Measurements from ENCODE around the gene GGCX.
A peak's percentile ranks its signal among the peaks of the same experiment; 100 is the strongest.
"Not testable (repeated sequence)": the region's sequence is repeated elsewhere in the genome, so short reads cannot be mapped to it uniquely, and the experiment has no call there.

The GGCX gene

DNA sequence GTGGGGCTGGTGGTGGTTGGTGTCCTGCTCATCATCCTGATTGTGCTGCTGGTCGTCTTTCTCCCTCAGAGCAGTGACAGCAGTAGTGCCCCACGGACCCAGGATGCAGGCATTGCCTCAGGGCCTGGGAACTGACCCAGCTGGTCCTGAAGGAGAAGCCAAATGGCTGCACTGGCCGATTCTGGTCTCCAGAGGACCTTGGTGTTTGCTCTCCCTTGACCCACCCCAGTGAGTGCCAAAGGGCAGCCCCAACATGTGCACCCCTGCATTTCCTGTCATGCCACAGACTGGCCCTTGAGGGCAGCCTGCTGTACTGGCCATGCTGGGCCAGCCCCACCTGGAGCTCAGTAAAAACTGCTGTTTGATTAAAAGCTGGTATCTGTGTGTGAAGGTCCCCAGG is 31.7 kb upstream of the GGCX start:
- DNase-seq, result no peak

DNA sequence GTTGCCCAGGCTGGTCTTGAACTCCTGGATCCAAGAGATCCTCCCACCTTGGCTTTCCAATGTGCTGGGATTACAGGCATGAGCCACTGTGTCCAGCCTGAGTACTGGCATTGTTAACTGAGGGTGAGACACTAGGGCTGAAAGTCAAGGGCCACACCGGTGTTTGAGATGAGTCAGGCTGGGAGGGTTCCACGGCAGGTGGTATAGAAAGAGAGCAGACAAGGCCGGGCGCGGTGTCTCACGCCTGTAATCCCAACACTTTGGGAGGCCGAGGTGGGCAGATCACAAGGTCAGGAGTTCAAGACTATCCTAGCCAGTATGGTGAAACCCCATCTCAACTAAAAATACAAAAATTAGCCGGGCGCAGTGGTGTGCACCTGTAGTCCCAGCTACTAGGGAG is 31.0 kb upstream of the GGCX start:
- not testable (repeated sequence) for DNase-seq

DNA sequence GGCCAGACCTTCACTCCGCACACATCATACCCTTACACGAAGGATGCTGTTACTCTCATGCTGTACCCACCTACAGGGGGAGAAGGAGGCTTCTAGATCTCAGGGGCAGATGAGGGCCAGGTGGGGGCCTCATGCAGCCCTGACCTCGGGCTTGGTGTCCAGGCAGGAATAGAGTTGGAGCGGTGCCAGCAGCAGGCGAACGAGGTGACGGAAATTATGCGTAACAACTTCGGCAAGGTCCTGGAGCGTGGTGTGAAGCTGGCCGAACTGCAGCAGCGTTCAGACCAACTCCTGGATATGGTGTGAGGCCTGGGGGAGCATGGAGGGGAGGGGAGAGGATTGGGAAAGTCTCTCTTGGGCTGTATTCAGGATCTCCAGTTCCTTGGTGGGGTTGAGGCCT is 30.3 kb upstream of the GGCX start:
- DNase-seq, result no peak

DNA sequence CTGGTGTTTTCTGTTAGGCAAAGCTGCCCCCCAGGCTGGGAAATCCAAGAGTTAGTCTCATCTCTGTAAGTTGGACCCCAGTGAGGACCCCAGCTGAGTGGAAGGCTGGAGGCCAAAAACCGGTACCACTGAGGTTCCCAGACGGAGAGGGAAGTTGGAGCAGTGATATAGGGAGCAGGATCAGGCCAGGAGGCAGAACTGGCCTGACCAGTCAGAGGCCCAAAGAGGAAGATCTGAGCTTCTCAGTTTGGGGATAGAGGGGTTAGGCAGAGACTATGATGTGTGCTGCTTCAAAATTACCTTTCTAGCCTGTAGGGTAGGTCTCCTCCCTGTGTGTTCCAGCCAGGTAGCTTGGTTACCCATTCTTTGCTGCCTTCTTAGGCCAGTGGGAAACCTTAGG is 29.7 kb upstream of the GGCX start:
- no peak for DNase-seq

DNA sequence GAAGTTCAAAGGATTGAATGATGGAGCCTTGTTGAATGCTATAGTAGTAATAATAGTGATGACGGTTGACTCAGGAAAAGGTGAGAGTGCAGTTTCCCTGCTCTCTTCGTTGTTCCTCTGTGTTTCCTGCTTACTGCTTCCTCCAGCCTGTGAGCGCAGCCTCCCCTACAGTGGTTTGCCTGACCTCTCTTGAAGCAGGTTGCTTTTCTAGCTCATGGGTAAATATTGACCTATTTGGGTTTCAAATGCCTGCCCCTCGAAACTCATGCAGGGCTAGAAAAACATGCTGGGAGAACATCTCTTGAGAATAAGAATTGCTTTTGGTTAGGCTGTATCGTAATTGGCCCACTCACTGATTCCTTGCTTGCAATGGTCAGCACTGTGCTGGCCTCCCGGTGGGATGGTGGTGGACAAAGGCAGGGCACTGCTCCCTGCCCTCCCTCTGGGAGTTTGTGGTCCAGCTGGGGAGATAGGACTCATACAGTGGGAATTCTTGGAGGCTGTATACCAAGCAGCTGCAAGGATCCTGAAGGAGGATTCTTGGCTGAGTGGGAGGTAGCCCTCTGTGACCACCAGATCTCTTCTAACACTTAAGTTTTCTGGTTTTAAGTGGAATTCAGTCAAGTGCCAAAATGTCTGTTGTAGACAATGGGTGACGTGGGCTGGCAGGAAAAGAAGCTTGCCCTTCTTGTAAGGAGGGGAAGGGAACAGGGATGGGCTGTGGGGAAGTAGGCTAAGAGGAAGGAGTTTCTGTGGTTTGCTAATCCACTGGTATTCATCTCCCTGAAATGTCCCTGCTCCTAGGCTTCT is 28.9 kb upstream of the GGCX start:
- DNase-seq, result no peak

DNA sequence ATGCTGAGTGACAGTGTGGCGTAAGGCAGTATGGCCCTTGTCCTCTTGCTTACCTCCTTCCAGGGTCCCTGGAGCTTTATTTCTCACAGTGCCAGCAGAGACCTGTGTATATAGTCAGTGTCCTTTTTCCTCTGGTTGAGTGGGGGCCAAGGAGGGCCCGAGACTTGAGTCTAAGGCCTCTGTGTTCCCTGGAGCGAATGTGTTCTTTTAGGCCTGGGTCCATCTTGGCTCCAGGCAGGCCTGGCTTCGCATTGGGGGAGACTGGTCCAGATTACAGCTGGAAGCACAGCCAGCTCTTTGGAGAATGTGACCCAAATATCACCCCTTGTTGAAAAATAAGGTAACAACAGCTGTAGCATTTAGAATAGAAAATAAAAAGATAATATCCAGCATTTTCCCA is 27.9 kb upstream of the GGCX start:
- DNase-seq, result no peak

DNA sequence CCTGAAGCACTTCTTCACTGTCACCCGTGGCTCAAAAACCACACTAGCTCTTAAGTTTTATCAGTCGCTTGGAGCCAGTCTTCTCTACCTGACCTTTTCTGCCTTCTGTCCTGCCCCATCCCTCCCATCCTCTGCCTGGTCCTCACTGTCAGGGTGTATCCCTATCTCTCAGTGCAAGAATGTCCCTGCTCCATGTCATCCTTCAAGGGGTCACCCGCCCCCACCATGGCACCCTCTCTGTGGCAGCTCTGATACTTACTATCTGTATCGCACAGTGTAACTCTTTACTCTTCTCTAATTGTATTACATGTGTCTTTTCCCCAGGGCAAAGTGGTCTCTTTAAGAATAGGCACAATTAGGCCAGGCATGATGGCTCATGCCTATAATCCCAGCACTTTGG is 27.4 kb upstream of the GGCX start:
- DNase-seq, result no peak

DNA sequence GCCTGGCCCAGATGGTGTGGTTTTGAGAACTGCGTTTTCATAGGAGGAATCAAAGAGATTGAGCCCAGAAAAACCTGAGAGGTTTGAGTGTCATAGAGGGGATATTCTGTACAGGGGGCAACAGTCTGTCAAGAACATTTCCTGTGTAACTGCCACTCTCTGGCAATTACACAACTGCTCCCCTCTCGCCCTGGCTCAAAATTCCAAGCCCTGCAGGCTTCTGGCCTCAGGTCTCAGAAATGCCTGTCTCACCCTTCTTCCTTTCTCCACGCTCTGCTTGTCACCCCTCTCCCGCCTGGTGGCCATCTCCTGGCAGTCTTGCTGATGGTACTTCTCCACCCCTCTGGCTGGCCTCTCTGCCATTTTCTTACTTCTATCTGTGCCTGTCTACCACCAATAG is 26.9 kb upstream of the GGCX start:
- no peak for DNase-seq

DNA sequence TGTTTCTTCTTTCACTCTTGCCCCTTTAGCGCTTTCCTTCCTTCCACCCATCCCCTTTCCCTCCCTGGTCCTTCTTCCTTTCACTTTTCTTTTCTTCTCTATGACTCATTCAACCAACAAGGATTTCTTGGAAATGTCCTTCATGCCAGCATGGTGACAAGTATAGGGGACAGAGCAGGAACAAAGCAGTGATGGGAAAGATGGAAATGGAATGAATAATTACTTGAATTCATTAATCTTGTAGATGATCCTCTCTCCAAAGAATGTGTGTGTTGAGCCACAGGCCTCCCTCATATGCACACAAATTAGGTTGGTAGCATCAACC is 24.4 kb upstream of the GGCX start:
- no peak for DNase-seq

DNA sequence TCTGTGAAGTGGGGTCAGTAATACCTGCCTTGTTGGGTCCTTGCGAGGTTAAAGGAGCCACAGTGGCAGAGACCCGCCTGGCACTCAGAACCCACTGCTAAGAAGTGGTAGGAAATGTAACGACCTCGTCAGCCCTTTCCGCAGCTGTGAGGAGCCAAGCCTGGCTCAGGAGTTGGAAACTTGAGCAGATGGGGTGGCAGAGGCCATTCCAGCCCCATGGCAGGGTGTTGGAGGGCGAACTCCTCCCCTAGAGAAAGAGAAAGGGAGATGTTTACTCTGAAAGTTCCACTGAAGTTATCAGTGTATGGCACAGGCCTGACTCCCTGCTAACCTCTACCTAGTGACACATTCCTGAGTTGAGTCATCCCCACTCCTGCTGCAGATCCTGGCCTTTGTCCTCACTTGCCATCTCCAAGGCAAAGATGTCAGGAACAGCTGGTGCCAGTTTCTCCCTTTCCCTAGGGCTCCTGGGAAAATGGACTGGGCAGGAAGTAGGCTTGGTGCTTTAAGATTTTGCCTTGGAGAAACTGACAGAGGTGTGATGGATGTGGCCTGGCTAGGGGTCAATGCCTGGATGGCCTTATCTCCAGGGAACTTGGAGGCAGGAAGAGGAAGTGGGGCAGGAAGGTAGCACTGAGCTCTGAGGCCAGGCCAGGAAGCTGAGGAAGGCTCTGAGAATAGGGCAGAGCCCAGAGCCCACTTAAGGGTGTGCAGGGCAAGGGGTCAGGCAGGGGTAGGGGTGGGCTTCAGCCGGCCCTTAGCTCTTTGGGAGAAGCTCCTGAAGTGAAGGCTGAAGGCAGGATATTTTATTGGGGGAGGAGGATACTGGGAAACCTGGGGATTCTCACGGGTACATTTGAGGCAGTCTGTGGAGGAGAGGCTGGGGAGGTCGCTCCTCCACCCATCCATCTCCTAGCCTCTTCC is 23.8 kb upstream of the GGCX start:
- DNase-seq, result peak; percentile 32

DNA sequence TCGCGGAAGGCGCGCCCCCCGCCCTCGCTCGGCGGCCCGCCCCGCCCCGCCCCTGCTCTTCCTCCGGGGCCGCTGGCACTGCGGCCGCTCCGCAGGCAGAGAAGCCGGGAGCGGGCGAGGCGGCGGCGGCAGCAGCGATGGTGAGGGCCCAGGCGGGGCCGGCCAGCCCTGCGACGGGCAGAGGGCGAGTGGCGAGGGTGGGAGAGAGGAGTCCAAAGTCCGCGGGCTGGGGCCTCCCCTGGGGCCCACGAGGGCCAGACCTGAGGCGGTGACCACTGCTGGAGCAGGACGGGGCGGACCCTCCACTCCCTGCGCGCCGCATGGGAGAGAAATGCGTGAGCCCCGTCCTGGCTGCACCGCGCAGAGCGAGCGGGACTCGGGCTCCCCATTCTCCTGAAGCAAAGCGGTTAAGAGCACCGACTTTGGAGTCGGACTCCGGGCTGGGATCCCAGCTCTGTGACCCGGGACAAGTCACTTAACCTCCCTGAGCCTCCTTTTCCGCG is 23.1 kb upstream of the GGCX start, which contains the start of gene VAMP5:
Gene VAMP5, plus strand, starts transcription at position 78 of the 503 bp plus-strand sequence. Its CDS starts 60 bp downstream, at position 138.
- no peak for DNase-seq

DNA sequence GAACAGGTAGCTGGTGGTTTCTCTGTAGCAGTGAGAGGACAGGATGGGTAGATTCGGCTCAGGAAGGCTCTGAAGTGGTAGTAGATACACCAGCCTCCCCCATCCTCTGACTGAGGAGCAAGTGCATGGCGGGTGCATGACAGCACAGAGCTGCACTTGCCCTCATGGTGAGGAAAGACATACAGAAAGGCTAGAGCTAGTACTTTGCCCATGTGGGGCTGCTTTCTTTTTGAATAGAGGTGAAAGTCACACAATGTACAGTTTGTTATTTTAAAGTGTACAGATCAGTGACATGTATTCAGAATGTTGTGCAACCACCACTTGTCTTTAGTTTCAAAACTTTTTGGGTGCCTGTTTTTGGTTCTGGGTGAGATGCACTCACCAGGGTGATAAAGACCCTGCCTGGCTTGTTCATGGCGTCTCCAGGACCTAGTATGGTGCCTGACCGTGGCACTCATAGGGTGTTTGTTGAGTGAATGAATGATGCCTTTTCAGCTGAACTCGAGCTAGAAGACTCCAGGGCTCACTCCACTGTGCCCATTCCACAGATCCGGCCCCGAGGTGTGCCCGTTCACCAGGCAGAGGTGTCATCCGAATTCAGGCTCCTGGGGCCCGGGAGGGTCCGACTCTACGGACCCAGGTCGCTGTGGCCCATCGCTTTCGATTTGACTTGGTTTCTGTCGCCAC is 22.5 kb upstream of the GGCX start:
- DNase-seq, result no peak

DNA sequence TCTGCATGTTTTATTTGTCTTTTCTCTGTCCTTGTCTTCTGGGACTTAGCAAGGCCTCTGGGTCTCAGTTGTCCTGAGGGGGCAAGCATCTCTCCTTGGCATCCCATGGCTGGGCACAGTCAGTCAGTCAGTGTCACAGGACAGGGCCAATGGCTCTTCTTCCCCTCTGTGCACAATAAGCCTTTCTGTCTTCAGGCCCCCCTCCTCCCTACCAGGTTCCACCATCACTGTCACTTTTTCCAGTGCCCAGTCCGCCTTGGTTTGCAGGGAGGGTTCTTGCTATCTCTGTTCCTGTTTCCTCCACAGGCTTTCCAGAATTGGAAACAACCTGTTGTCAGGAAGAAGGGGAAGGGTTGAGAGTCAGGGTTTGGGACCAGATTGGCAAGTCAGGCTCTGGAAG is 21.2 kb upstream of the GGCX start:
- no peak for DNase-seq

DNA sequence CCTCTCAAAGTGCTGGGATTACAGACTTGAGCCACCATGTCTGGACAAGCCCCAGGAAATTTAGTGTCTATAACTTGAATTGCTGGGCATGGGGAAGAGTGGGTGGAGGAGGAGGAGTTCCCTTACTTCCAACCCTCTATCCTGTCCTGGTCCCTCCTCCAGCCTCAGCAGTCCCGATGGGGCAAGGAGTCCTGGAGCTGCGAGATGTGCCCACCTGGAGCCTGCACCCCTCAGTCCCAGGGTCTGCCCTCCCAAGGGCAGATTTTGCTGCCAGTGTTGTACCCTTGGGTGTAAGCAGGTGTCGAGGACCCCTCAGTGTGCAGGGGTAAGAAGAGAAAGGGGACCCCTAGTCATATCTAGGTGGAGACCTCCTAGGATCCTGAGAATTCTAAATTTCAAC is 18.9 kb upstream of the GGCX start:
- no peak for DNase-seq

DNA sequence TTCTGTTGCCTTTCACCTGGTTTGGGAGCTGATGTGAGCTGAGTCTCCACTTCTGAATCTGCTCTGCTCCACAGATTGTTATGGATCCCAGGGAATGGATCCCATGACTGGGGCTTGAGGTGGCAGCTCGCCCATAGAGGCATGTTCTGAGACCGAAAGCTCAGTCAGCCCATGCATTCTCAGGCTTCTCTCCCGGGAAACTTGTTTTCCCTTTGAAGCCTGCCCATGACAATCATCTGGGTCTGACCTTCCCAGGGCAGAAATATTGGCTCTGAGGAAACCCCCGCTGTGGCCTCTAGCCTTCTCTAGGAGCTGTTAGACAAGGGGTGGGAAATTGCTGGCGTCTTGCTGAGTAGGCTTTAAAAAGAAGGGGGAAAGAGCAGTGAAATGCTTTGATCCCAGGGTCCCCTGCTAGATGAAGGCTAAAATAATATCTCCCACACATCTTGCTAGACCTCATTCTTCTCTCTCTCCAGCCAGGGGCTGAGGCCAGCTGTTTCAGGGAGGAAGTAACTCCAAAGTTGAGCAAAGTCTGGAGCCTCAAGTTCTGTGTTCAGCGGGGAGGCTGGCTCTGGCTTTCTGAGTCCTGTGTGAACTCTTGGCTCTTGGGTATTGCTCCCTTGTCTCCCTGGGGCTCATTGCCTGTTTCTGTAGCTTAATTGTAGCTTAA is 18.1 kb upstream of the GGCX start:
- DNase-seq, result no peak

DNA sequence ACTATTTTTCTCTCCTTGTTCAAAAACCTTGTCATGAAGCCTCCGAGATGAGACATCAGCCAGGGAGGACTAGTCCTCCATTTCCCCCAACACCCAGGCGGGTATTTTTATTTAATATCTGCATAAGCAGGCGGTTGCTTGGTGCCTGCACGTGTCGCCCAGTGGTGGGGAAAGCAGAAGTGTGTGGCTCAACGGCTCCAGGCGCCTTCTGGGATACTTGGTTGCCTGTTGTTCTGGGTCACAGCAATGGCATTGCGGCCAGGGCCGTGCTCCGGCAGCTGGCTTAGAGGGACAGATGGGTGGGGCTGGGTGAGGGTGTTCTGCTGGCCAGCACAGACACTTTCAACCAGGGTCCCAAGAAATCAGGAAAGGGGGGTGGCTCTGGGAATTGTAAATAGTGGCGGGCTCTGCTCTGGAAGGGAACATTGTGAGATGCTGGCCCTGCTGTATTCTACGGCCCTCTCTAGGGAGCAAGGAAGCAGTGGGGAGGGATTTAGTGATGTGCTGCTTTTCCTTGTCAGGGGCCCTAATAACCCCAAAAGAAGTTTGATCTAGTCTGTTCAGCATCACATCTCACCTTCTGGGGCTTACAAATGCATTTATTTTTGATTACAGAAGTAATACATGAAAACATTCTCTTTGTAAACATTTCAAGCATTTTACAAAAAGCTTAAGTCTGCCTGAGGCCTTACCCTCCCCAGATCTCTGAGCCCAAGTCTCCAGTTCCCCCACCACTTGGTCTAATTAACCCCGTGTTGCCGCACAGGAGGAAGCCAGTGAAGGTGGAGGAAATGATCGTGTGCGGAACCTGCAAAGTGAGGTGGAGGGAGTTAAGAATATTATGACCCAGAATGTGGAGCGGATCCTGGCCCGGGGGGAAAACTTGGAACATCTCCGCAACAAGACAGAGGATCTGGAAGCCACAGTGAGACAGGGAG is 17.2 kb upstream of the GGCX start:
- DNase-seq, result no peak

DNA sequence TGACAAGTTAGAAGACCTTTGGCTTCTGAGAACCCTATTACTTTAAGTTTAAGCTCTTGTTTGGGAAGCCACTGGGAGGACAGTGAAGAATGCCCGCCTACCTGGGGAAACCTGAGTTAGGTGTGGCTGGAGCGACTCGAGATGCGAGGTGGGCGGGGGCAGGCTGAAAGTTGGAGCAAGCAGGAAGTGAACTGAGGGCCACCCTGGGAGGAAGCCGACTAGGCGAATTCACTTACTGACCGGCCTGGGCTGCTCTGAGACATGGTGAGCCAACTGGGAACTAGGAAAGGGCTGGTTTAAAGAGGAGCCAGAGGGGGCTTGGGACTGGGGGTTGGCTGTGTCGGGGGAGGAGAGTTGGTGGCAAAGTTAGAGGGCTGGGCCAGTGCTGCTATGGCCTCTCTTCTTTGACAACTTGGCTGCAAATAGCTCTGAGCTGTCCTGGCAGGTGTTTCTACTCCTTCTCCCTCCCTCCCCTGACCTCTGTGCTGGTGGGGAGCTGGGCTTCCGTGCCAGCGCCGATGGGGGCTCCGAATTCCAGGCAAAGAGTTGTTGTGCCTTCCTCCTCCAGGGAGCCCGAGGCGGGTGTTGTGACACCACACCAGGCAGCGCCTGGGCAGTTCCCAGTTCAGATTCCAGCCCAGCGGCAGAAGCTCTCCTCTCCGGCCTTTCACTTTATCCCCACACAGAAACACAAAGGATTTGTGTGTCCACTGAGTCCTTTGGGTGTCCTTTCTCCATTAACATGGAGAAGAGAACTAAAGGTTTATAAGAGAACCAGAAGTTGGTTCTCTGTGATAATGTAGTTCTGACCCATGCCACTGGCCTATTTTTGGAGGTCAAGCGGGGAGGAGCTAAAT is 16.3 kb upstream of the GGCX start, which contains the start of gene VAMP8:
Gene VAMP8, plus strand, starts transcription at position 201 of the 857 bp plus-strand sequence. Its CDS starts 61 bp downstream, at position 262.
- DNase-seq, result no peak

DNA sequence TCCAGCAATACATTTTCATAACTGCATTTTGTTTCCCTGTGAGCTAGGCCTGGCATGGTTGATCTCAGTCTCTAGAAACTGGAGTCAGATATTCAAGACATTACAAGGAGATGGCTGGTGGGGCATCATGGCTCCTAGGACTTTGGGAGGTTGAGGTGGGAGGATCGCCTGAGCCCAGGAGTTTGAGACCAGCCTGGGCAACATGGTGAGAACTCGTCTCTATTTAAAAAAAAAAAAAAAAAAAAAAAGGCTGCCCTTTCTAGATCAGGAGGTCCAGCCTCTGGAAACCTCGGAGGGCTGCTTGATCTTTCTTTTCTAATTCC is 15.7 kb upstream of the GGCX start:
- no peak for DNase-seq

DNA sequence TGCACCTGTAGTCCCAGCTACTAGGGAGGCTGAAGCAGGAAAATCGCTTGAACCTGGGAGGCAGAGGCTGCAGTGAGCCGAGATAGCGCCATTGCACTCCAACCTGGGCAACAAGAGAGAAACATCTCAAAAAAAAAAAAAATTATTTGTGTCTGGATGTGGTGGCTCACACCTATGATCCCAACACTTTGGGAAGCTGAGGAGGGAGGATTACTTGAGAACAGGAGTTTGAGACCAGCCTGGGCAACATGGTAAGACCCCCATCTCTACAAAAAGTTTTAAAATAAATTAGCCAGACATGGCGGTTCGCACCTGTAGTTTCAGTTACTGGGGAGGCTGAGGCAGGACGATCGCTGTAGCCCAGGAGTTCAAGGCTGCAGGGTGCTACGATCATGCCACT is 14.4 kb upstream of the GGCX start:
- no peak for DNase-seq

DNA sequence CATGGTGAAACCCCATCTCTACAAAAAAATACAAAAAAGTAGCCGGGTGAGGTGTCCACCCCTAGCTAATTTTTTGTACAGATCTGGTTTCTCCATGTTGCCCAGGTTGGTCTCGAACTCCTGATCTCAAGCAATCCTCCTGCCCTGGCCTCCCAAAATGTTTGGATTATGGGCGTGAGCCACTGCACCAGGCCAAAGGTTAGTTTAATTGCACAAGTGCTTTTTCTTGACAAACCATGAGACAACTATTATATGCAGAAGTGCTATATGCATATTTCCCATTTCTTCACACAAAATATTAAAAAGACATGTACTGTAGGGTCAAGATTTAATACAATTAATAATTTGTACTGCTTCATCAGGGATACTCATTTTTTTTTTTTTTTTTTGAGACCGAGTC is 5.0 kb upstream of the GGCX start:
- no peak for DNase-seq

DNA sequence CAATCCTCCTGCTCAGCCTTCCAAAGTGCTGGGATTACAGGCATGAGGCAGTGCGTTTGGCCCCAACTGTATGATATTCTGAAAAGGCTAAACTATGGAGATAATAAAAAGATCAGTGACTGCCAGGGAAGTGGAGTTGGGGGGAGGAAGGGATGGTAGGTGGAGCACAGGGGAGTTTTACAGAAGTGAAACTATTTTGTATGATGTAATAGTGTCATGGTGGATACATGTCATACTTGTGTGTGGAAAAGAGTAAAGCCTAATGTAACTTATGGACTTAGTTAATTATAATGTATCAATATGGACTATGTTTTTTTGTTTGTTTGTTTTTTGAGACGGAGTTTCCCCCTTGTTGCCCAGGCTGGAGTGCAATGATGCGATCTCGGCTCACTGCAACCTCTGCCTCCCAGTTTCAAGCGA is 2.9 kb upstream of the GGCX start:
- DNase-seq, result no peak
